Vagina (tissue), 2 donors: ENCODE results near the gene IGFBP5.

Experiments used
- POLR2A ChIP-seq, 2 donors: fragments of 450-650 bp; IDR thresholded peaks; one replicate each; pipeline ENCODE4 v1.6.1; 2017; ENCODE audit warnings: antibody characterized with exemption in 2 of 2, mild to moderate bottlenecking in 2 of 2, moderate library complexity in 2 of 2
- TF ChIP-seq, protein P1 (sequence below), 3 experiments: fragments of 450-650 bp in 2 of 3; fragments of 200-600 bp in 1 of 3; sonication (generic) in 1 of 3; IDR thresholded peaks; one replicate each; pipeline ENCODE4 v1.5.1; 2017 to 2019; ENCODE audit warnings: antibody characterized with exemption in 3 of 3, mild to moderate bottlenecking in 2 of 3, moderate library complexity in 2 of 3

DNA sequence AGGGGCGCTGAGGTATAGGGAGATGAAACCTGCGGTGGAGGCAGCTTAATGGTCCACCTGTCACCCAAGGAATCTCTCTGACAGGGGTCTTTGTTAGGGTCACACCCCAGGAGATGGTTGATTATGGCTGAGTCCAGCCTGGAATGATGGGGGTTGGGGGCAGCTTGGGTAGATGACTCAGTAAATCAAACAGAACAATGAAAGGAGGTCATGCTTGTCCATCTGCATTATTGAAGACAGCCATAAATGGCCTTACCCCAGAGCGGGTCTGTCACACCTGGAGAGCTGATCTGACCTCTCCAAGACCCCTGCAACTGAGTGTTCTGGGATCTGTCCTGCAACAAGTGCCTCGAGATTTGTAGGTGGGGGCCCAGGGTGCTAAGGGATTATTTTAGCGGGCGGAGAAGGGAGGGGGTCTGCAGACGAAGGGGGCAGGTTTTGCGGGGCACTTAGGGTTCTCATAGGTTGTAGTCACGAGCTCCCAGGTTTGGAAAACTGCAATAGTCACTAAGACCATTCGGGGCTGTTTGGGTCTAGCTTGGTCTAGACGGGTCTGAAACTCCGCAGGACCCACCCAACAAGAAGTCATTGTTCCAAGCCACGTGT is 62.9 kb downstream of the IGFBP5 start:
- TF ChIP-seq, protein P1, sequence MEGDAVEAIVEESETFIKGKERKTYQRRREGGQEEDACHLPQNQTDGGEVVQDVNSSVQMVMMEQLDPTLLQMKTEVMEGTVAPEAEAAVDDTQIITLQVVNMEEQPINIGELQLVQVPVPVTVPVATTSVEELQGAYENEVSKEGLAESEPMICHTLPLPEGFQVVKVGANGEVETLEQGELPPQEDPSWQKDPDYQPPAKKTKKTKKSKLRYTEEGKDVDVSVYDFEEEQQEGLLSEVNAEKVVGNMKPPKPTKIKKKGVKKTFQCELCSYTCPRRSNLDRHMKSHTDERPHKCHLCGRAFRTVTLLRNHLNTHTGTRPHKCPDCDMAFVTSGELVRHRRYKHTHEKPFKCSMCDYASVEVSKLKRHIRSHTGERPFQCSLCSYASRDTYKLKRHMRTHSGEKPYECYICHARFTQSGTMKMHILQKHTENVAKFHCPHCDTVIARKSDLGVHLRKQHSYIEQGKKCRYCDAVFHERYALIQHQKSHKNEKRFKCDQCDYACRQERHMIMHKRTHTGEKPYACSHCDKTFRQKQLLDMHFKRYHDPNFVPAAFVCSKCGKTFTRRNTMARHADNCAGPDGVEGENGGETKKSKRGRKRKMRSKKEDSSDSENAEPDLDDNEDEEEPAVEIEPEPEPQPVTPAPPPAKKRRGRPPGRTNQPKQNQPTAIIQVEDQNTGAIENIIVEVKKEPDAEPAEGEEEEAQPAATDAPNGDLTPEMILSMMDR (IDR thresholded peaks at IDR 0.05), result no peak
- TF ChIP-seq POLR2A (IDR thresholded peaks at IDR 0.05), result no peak
